Measurements from ENCODE around the gene ADD3. TPM values are rescaled to one million over a fixed set of nuclear protein-coding genes. Genes with fewer than 3 reads are reported as not detected.

ADD3 gene
- polyA plus RNA-seq, 3 donors, result 94.8 to 126 (median 111) TPM

DNA sequence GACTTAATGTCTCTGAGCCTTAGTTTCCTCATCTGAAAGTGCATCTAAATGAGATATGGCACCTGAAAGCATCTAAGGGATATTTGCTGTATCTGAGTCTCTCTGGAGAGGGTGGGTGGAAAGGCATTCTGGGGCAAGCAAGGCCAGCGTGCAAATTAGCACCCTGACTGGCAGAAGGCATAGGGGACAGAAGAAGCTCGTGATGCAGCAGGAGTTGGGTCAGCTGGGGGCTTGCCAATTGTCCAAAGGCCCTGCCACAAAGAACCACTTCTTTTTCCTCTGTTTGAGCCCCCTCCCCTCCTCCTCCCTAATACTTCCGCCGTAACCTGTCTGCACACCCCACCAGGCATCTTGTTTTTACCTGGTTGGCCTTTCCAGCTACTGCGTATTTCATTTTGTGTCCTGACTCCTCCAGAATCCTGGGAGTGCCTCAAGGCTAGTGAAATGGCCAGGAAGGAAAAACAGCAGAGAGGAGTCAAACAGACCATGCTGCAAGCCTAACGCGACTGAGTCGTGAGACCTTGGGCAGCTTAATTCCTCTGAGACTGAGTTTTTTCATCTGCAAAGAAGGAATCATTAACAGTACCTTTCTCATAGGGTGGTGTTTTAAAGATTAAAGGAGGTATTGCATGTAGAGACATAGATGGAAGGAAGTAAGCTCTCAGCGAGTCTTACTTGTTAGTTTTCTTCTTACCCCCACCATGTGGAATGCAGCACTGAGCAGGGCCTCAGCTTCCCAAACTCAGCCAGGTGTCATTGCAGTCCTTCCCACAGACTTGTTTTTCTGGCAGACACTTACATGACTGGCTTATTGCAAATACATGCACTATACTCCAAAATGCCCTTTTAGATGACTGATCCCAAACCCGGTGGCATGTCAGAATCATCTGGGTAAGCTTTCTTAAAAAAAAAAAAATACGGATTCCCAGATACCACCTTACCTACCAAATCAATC is 150.5 kb downstream of the ADD3 start:
- H3K9me3 ChIP-seq (replicated peaks in 1 of 2; ENCODE audit: control insufficient read depth in 1 of 2, insufficient read depth in 1 of 2, low read length in 2 of 2), result no peaks in the 10 kb centered on the region
- no peak for TF ChIP-seq CTCF (IDR thresholded peaks at IDR 0.05)
- no peak overlapping the region for H3K4me2 ChIP-seq (replicated peaks; ENCODE audit: extremely low read depth, low read length, poor library complexity, severe bottlenecking)
- no peaks in the 10 kb centered on the region for H3K36me3 ChIP-seq (replicated peaks in 1 of 2; ENCODE audit: control insufficient read depth in 1 of 2, insufficient read depth in 2 of 2, low read length in 2 of 2)
- Mint-ChIP-seq H3K9me3 (peaks cover 0 to 2% (median 0%) of the 10 kb centered on the region in 7 donors), H3K36me3 (no peaks in the 10 kb centered on the region), H3K4me1 (peaks cover 75% of the 10 kb centered on the region), H3K4me3 (peak overlapping the region in 1 of 2 donors; percentile 21), H3K27me3 (ENCODE audit: low read depth in 3 of 3) (peaks cover 3 to 20% (median 10%) of the 10 kb centered on the region in 3 donors), H3K27ac (no peak overlapping the region)
- DNase-seq, result no peak
- no peak overlapping the region for H3K4me3 ChIP-seq (replicated peaks in 1 of 3; ENCODE audit: low read depth in 2 of 3, low read length in 3 of 3)
- WGBS (ENCODE audit: insufficient coverage), result 94% methylated on average over 6 of the region's 11 CpGs
- H3K9ac ChIP-seq (ENCODE audit: insufficient read depth, low read length, poor library complexity, severe bottlenecking), result no peak overlapping the region
- H2AFZ ChIP-seq (ENCODE audit: insufficient read depth, low read depth, low read length, poor library complexity, severe bottlenecking), result no peak overlapping the region
- H3K79me2 ChIP-seq (ENCODE audit: insufficient read depth, low read length), result no peaks in the 10 kb centered on the region
- no peak overlapping the region for H3K27ac ChIP-seq (ENCODE audit: low read depth in 1 of 2, low read length in 2 of 2)
- H3K27me3 ChIP-seq (ENCODE audit: control insufficient read depth in 2 of 2, insufficient read depth in 2 of 2, low read length in 2 of 2), result peaks cover 0 to 3% of the 10 kb centered on the region in 2 donors
- H4K20me1 ChIP-seq (ENCODE audit: insufficient read depth, low read length), result no peaks in the 10 kb centered on the region
- H3K4me1 ChIP-seq (ENCODE audit: control insufficient read depth in 1 of 2, insufficient read depth in 2 of 2, low read length in 2 of 2), result peaks cover 63 to 67% of the 10 kb centered on the region in 2 donors
- intact Hi-C loops (cut with micrococcal nuclease), result no loop called here

DNA sequence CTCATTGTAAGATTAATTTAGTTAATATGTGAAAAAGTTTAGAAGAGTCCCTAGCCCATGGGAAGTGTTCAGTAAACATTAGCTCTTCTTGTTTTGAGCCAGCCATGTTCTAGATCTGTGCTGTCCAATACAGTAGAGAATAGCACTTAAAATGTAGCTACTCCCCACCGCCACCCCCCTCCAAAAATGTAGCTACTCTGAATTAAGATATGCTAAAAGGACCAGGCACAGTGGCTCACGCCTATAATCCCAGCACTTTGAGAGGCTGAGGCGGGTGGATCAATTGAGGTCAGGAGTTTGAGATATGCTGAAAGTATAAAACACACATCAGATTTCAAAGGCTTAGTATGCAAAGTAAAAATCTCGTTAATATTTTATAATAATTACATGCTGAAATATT is 152.3 kb downstream of the ADD3 start:
- no CpG with 5 or more reads among the region's 4 CpGs for WGBS (ENCODE audit: insufficient coverage)
- peaks cover 2 to 3% of the 10 kb centered on the region in 2 donors for H3K27me3 ChIP-seq (ENCODE audit: control insufficient read depth in 2 of 2, insufficient read depth in 2 of 2, low read length in 2 of 2)
- H3K4me1 ChIP-seq (ENCODE audit: control insufficient read depth in 1 of 2, insufficient read depth in 2 of 2, low read length in 2 of 2), result peaks cover 64 to 71% of the 10 kb centered on the region in 2 donors
- no peaks in the 10 kb centered on the region for H4K20me1 ChIP-seq (ENCODE audit: insufficient read depth, low read length)
- H3K4me1 Mint-ChIP-seq, result peaks cover 69% of the 10 kb centered on the region
- H3K36me3 ChIP-seq (replicated peaks in 1 of 2; ENCODE audit: control insufficient read depth in 1 of 2, insufficient read depth in 2 of 2, low read length in 2 of 2), result no peaks in the 10 kb centered on the region
- peaks cover 0 to 2% (median 0%) of the 10 kb centered on the region in 7 donors for H3K9me3 Mint-ChIP-seq
- H3K27ac Mint-ChIP-seq, result peak overlapping the region in 1 of 7 donors; percentile 18
- H3K4me3 Mint-ChIP-seq, result no peak overlapping the region
- no peaks in the 10 kb centered on the region for H3K9me3 ChIP-seq (replicated peaks in 1 of 2; ENCODE audit: control insufficient read depth in 1 of 2, insufficient read depth in 1 of 2, low read length in 2 of 2)
- H3K36me3 Mint-ChIP-seq, result no peaks in the 10 kb centered on the region
- peaks cover 7 to 18% (median 12%) of the 10 kb centered on the region in 3 donors for H3K27me3 Mint-ChIP-seq (ENCODE audit: low read depth in 3 of 3)
- TF ChIP-seq CTCF (IDR thresholded peaks at IDR 0.05), result no peak
- H2AFZ ChIP-seq (ENCODE audit: insufficient read depth, low read depth, low read length, poor library complexity, severe bottlenecking), result no peak overlapping the region
- H3K4me3 ChIP-seq (replicated peaks in 1 of 3; ENCODE audit: low read depth in 2 of 3, low read length in 3 of 3), result no peak overlapping the region
- no peak for DNase-seq
- no peaks in the 10 kb centered on the region for H3K79me2 ChIP-seq (ENCODE audit: insufficient read depth, low read length)
- H3K9ac ChIP-seq (ENCODE audit: insufficient read depth, low read length, poor library complexity, severe bottlenecking), result no peak overlapping the region
- no peak overlapping the region for H3K4me2 ChIP-seq (replicated peaks; ENCODE audit: extremely low read depth, low read length, poor library complexity, severe bottlenecking)
- intact Hi-C loops (cut with micrococcal nuclease), result no loop called here
- no peak overlapping the region for H3K27ac ChIP-seq (ENCODE audit: low read depth in 1 of 2, low read length in 2 of 2)

All from CD14-positive monocyte (primary cell).